HG02970 (cell line): ENCODE results near the gene SHISA9.

Experiments used
- ATAC-seq: cut with Tn5 transposase; IDR thresholded peaks from one replicate; pipeline ENCODE4 v1.9.1; 2021; ENCODE audit warnings: mild to moderate bottlenecking, moderate library complexity, moderate number of reproducible peaks; ENCODE audit not compliant: unreplicated experiment, low FRiP score

SHISA9 gene

DNA sequence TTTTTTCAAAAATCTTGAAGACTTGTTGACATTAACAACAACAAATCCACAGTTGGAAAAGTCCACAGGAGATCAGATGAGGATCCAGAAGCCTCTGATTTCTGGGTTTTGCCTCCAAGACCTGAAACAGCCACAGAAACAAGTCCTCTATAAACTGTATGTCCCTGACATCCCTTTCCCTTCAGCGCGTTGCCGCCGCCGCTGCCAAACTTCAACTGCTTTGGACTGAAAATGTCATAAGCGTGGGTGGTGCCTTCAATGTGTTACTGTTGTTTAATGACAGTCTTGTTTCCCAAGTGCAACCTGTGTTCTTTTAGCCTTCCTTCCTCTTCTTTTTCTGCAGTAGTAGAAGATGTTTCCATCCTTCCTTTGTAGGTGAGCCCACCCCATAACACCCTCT lies 334.9 kb downstream of the SHISA9 start:
- no peak for ATAC-seq

DNA sequence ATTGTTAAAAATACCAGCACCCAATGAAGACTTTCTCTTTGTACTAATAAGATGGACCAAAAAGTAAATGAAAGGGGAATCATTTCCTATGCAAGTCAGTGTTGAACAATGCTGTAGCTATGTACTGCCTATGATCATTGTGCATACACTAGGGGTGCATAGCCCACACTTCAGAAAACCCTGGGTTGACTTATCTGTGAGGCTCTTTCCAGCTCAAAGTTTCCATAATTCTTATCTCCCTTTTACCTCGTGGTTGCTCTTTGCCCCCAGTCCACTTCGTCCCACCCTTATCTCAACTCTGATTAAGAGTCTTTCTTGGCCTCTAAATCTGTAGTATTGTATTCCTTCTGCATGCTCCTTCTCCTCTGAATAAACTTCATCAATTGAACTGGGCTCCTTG lies 336.8 kb downstream of the SHISA9 start:
- no peak for ATAC-seq

DNA sequence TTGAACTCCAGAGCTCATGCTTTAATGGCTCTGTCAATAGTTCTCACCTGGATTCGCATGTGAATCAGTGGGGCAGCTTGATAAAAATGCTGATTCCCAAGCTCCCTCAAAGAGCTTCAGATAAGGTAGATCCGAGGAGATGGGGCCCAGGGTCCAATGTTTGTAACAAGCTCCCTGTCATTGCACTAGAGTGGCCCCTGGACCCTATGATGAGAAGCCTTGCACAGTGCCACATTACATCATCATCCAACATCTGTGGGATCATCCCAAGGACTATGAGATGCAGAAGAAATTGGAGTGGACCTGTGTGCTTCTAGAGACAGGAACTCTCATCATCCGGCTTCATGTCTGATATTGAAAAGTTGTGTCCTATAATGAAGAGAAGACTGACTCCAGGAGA lies 340.8 kb downstream of the SHISA9 start:
- ATAC-seq: no peak

DNA sequence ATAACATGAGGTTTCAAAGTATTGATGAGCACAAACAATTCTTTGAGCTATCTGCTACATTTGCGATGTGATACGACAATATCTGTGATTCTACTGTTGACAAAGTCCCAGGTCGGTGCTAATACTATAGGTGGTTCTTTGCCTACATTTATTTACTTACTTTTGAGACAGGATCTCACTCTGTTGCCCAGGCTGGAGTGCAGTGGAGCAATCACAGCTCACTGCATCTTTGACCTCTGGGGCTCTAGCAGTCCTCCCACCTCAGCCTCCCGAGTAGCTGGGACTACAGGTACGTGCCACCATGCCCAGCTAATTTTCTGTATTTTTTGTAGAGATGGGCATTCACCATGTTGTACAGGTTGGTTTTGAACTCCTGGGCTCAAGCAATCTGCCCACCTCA lies 343.4 kb downstream of the SHISA9 start:
- no peak for ATAC-seq

DNA sequence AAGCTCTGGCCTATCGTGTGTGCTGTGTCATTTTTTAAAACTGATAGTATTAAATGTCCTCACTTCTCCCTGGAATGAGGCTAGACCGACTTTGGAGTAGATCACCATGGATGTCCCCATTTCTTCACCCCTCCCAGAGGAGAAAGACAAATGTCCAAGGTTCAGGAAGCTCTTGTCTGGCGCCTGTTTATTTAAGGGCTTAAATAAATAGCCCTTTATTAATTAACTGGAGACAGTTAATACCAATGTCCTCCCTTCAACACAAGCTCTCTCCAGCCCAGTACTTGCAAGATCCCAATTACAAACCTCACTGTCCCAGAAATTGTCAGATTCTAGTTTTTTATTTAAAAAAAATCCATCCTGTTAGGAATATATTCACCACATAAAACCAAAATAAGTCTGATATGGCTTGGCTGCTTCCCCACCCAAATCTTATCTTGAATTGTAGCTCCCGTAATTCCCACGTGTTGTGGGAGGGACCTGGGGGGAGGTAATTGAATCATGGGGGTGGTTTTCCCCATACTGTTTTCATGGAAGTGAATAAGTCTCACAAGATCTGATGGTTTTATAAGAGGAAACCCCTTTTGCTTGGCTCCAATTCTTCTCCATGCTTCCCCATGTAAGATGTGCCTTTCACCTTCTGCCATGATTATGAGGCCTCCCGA lies 344.4 kb downstream of the SHISA9 start:
- no peak for ATAC-seq

DNA sequence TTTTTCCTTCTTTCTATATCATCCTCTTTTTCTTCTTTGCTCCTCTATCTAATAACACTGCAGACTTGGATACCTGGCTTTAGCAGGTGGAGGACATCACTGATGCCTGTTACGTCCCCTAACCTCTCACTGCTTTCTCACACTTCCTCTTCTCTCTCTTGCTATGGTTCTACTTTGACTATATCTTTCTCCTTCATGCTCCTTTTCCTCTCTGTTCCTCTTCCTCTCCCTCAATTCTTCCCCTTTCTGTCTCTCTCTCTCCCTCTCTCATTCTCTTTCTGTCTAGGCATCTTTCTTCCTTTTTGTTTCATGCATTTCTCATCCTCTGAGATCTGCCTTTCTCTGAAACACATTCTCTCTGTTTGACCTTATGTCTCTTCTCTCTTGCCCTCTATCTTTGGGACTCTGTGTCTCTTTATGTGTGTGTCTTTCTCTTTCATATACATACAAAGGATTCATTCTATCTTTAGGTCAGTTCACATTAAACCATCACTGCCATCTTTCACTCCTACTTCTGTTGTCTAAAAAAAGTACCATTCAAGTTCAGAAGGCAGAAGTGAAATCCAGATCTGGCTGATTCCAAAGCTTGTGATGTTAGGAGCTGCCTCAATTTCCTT lies 353.7 kb downstream of the SHISA9 start:
- ATAC-seq: no peak

DNA sequence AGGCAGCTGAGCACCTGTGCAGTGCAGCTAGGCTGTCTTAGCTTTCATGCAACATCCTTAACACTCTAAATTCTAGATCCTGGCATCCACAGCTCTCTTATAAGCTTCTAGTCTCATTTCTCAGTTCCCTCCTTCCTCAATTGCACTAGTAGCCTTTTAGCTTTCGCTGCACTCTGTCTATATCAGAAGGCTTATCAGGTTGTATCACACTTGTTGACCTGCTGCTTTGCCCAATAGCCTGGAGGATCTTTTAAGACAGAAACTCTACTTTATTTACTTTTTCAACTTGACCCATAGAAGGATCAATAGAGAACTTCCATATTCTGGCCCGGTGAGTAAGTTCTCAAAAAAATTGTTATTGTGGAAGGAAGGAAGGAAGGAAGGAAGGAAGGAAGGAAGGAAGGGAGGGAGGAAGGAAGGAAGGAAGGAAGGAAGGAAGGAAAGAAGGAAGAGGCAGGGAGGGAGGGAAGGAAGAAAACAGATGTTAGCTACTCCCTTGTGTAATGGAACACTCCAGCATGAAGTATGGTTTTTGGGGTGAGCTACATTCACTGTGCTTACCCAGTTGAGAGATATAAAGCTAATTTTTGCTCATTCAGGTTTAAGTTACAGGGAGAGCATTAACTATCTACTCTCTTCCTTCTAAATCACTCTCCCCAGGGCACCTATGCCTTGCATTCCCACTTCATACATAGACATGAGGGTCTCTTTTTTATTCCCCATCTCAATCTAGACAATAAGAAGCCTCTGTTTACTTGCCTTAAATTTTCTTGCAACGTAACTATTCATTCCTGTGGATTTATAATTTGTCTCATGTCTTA lies 361.1 kb downstream of the SHISA9 start:
- ATAC-seq: no peak

DNA sequence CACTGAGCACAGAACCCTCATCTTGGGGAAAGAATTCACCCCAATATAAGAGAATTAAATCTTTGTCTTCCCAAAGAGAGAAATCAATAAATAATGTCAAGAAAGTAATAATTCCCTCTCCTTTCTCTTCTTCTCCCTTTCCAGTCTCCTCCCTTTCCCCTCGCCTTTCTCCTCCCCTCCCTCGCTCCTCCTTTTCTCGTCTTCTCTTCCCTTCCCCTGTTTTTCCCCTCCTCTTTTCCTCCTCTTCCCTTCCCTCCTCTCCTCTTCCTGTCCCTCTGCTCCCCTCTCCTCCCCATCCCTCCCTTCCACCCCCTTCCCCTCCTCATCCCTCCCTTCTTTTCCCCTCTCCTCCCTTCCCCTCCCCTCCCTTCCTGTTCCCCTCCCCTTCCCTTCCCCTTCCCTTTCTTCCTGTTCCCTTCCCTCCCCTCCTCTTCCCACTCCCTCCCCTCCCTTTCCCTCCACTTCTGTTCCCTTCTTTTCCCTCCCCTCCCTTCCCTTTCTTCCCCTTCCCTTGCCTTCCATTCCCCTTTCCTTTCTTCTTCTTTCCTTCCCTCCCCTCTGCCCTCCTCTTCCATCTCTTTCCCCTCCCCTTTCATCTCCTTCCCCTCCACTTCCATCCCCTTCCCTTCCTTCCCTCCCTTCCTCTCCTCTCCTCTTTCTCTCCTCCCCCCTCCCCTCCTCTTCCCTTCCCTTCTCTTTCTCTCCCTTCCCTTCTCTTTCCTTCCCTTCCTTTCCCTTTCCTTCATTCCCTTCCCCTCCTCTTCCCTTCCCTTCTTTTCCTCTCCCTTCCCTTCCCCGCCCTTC lies 363.6 kb downstream of the SHISA9 start:
- ATAC-seq: no peak

DNA sequence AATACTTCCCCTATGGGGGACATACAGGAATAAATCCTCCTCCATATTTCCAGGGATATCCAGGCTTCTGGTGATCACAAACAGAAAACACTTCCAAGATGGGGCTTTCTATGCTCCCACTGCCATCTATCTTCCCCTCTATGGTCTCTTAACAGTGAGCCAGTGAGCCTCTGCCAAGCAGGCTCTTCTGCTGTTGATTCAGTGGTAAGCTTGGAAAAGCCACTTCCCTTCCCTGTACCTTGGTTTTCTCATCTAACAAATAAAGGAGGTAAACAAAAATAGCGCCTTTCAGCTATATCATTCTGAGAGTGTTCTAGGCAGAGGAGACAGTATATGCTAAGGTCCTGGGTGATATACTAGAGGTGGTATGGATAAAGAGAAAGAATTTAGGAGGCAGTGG lies 368.0 kb downstream of the SHISA9 start:
- ATAC-seq: no peak

DNA sequence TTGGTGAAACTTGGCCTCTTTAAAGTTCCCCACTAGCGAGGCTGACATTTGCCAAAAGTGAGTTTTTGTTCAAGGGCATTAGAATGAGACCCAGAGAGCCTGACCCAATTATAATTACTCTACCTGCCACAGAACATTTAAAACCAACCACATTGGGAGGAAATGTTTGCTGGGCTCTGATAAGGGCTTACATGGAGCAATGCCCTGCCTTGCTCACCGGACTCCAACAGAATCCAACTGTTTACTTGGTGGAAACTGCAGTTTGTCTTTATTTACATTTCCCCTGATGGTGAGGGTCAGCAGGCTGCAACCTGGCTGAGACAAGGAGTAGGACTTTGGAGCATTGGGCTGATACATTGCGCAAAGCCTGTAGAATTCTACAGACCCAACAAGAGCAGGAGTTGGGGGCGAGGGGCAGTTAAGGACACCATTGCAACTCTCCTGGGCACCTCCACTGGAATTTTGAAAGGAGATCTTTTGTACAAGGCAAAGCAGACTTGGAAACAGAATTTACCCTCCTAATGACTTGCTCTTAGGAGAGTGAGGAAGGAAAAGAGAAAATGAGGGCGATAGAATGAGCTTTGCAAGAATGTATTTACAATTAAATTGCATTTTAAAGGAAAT lies 368.6 kb downstream of the SHISA9 start:
- no peak for ATAC-seq

DNA sequence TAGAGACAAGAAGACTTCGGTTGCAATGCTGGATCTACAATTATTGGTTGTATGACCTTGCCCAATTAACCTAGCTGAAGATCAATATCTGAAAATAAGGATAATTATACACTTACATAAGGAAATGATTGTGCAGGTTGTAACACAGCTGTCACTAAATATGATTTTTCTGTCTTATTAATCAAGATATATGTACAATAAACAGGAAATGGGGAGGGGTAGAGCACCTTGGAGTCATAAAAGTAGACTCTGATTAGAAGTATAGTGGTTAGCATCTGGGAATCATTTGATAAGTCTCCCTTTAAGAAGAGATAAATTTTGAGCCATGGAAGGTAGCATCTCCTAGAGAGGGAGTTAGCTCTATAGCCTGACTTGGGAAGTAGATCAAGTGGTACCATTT lies 369.2 kb downstream of the SHISA9 start:
- no peak for ATAC-seq

DNA sequence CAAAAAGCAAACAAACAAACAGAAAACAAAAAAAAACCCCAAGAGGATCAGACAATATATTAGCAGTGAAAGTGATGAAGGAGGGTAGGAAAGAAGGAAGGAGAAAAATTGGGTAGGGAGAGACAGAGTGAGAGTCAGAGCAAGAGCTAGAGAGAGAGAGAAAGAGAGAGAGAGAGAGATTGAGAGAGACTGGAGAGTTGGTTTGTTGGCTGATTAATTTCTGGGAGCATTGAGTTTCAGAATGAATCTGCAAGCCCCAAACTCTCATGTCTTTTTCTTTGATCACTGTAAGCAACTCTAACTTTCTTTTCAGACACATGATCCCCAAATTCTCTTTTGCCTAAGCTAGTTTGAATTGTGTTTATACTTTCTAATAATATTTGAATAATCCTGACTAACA lies 388.1 kb downstream of the SHISA9 start:
- no peak for ATAC-seq
